LNCaP clone FGC (cell line): Measurements from ENCODE around the gene PRMT1.
A peak's percentile ranks its signal among the peaks of the same experiment; 100 is the strongest.

Experiments
- DNase-seq: peaks from one replicate; pipeline ENCODE4 v3.0.0-alpha.2; 2011; ENCODE audit warnings: low read depth
- H3K4me3 ChIP-seq: 2 replicates; pipeline ENCODE4 v1.5.1; 2011; ENCODE audit warnings: mild to moderate bottlenecking, low read depth, low read length, control low read depth
- CTCF ChIP-seq: IDR thresholded peaks from 2 replicates; pipeline ENCODE4 v1.5.1; 2012; ENCODE audit warnings: mild to moderate bottlenecking; ENCODE audit not compliant: control insufficient read depth, insufficient read depth; ENCODE audit errors: extremely low read depth

Gene PRMT1

GRCh38 chr19:49672131-49672919 lies 4.7 kb upstream of the PRMT1 start:
- no peak overlapping the region for H3K4me3 ChIP-seq
- TF ChIP-seq CTCF, result peak; percentile 96
- DNase-seq, result no peak

- no peak for TF ChIP-seq CTCF
- DNase-seq, result peak; percentile 96
- peak overlapping the region; percentile 99 for H3K4me3 ChIP-seq
Measured at GRCh38 chr19:49676136-49676783, 811 bp upstream of the PRMT1 start.

GRCh38 chr19:49676784-49677230 lies 264 bp upstream of the PRMT1 start:
- DNase-seq, result peak; percentile 100
- no peak for TF ChIP-seq CTCF
- peak overlapping the region; percentile 99 for H3K4me3 ChIP-seq

GRCh38 chr19:49677901-49678674 lies 1.0 kb downstream of the PRMT1 start:
- H3K4me3 ChIP-seq, result peak overlapping the region; percentile 99
- TF ChIP-seq CTCF, result peak; percentile 65
- no peak for DNase-seq

GRCh38 chr19:49678985-49679770 lies 2.1 kb downstream of the PRMT1 start:
- no peak overlapping the region for H3K4me3 ChIP-seq
- no peak for DNase-seq
- TF ChIP-seq CTCF, result no peak

GRCh38 chr19:49679771-49680413 lies 2.8 kb downstream of the PRMT1 start:
- TF ChIP-seq CTCF, result no peak
- DNase-seq, result no peak
- no peak overlapping the region; the same call in 1 of the 2 replicates for H3K4me3 ChIP-seq
